ENCODE data around the gene PPARA.

Gene PPARA

DNA sequence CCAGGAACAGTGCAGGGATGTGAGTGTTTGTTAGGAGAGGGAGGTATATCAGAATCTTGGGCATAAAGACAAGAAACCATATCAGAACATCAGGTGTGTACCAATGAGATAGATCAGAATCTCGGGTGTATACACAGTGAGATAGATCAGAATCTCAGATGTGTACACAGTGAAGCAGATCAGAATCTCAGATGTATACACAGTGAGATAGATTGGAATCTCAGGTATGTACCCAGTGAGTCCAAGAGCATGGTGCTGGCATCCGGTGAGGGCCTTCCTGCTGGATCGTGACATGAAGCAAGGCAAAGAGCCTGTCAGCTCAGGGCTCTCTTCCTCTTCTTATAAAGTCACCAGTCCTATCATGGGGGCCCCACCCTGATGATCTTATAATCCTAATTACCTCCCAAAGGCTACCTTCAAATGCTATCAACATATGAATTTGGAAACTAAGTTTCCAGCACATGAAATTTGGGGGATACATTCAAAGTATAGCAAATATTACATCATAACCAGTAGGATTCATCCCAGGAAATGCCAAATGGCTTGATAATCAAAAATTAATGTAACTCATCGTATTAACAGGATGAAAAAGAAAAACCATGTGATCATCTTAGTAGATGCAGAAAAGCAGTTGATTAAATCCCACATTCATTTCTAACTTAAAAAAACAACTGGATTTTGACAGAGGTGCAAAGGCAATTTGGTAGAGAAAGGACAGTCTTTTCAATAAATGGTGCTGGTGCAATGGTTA, 28.6 kb downstream of the PPARA start:
- TF ChIP-seq CTCF (IDR thresholded peaks at IDR 0.05) (no peak), ZFX (IDR thresholded peaks at IDR 0.05; ENCODE audit: borderline replicate concordance) (no peak)
- peak overlapping the region; percentile 23; the same call in 1 of the 2 replicates for H3K27ac ChIP-seq

DNA sequence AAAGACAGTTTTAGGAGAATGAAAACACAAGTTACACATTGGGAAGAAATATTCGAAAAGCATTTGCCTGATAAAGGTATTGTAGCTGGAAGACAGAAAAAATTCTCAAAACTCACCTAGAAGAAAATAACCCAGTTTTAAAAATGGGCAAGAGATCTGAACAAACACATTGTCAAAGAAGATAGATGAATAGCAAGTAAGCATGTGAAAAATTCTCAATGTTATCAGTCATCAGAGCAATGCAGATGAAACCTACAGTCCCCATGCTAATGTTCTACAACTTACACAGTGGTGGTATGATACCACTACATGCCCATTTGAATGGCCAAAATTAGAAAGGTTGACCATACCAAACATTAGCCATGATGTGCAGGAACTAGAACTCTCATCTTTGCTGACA, 29.4 kb downstream of the PPARA start:
- TF ChIP-seq ZFX (IDR thresholded peaks at IDR 0.05; ENCODE audit: borderline replicate concordance): no peak
- no peak for TF ChIP-seq CTCF (IDR thresholded peaks at IDR 0.05)
- no peak overlapping the region for H3K27ac ChIP-seq

- no peak overlapping the region for H3K27ac ChIP-seq
- TF ChIP-seq CTCF (IDR thresholded peaks at IDR 0.05) (no peak), ZFX (IDR thresholded peaks at IDR 0.05; ENCODE audit: borderline replicate concordance) (no peak)
These were observed 30.2 kb downstream of the PPARA start for GRCh38 chr22:46180370-46181137.

DNA sequence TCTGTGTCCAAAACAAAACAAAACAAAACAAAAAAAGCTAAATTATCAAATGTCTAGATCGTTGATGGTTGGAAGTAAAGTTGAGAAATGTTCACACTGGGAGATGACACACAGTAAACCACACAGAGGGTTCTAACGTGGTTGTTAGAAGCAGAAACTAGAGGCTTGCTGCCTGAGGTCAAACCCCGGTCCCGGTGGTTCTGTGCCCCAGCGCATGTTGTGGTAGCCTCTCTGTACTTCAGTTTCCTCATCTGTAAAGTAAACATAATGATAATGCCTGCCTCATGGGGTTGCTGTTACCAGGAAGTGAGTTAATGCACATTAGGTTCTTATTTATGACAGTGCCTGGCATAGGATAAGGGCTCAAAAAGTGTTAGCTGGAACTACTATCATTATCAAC, 33.4 kb downstream of the PPARA start:
- no peak overlapping the region for H3K27ac ChIP-seq
- no peak for TF ChIP-seq CTCF (IDR thresholded peaks at IDR 0.05)

GRCh38 chr22:46185283-46185682, 35.0 kb downstream of the PPARA start:
- TF ChIP-seq ZFX (IDR thresholded peaks at IDR 0.05; ENCODE audit: borderline replicate concordance): no peak
- TF ChIP-seq CTCF (IDR thresholded peaks at IDR 0.05): no peak
- H3K27ac ChIP-seq: no peak overlapping the region

- H3K27ac ChIP-seq: no peak overlapping the region
- TF ChIP-seq CTCF (IDR thresholded peaks at IDR 0.05) (no peak), ZFX (IDR thresholded peaks at IDR 0.05; ENCODE audit: borderline replicate concordance) (no peak)
These were observed 37.5 kb downstream of the PPARA start for GRCh38 chr22:46187862-46188261.
